HepG2 (cell line): ENCODE measurements around the gene SHC1. TPM values are rescaled to one million over a fixed set of nuclear protein-coding genes. Genes with fewer than 3 reads are reported as not detected.
A peak's percentile ranks its signal among the peaks of the same experiment; 100 is the strongest.

Experiments used
- ATF5 ChIP-seq: sonication (generic); formaldehyde crosslinking; IDR thresholded peaks from 2 replicates; pipeline ENCODE4 v1.4.0; 2020; ENCODE audit warnings: mild to moderate bottlenecking, low read depth, missing genetic modification reagents
- CHD2 ChIP-seq: IDR thresholded peaks from 2 replicates; pipeline ENCODE4 v1.6.1; 2011; ENCODE audit warnings: low read depth, low read length, improper control_type of control experiment
- DNMT3B ChIP-seq: conservative IDR thresholded peaks from 2 replicates; pipeline ENCODE4 v1.6.1; 2016; ENCODE audit warnings: missing biosample characterization, control low read depth
- DZIP1 ChIP-seq: sonication (generic); formaldehyde crosslinking; IDR thresholded peaks from 2 replicates; pipeline ENCODE4 v1.5.0; 2020; ENCODE audit warnings: mild to moderate bottlenecking, missing genetic modification reagents
- HDAC1 ChIP-seq: sonication (generic); formaldehyde crosslinking; IDR thresholded peaks from 2 replicates; pipeline ENCODE4 v1.5.1; 2020; ENCODE audit warnings: mild to moderate bottlenecking, missing genetic modification reagents
- HNRNPK ChIP-seq: fragments of 200-400 bp; formaldehyde crosslinking; IDR thresholded peaks from 2 replicates; pipeline ENCODE4 v1.6.1; 2018; ENCODE audit warnings: low read length, low read depth, moderate library complexity, mild to moderate bottlenecking; ENCODE audit not compliant: poor library complexity, severe bottlenecking
- ISX ChIP-seq: sonication (generic); formaldehyde crosslinking; conservative IDR thresholded peaks from 2 replicates; pipeline ENCODE4 v1.5.0; 2020; ENCODE audit warnings: missing genetic modification reagents
- NAIF1 ChIP-seq: sonication (generic); formaldehyde crosslinking; IDR thresholded peaks from 2 replicates; pipeline ENCODE4 v1.5.0; 2020; ENCODE audit warnings: mild to moderate bottlenecking, missing genetic modification reagents, borderline replicate concordance
- NBN ChIP-seq: fragments of 450-650 bp; conservative IDR thresholded peaks from 2 replicates; pipeline ENCODE4 v1.6.1; 2017
- NFIC ChIP-seq: IDR thresholded peaks from 2 replicates; pipeline ENCODE4 v1.6.1; 2012; ENCODE audit warnings: mild to moderate bottlenecking, low read length, inconsistent platforms
- SMAD9 ChIP-seq: sonication (generic); formaldehyde crosslinking; IDR thresholded peaks from 2 replicates; pipeline ENCODE4 v1.5.1; 2020; ENCODE audit warnings: mild to moderate bottlenecking, missing genetic modification reagents
- TGIF2 ChIP-seq: IDR thresholded peaks from 2 replicates; pipeline ENCODE4 v1.6.1; 2016; ENCODE audit warnings: control low read depth, missing compliant biosample characterization
- TRIM22 ChIP-seq: fragments of 450-650 bp; IDR thresholded peaks from 2 replicates; pipeline ENCODE4 v1.6.1; 2017
- XBP1 ChIP-seq: sonication (generic); formaldehyde crosslinking; IDR thresholded peaks from 2 replicates; pipeline ENCODE4 v1.5.0; 2020; ENCODE audit warnings: missing genetic modification reagents
- ZNF274 ChIP-seq: sonication (generic); formaldehyde crosslinking; IDR thresholded peaks from 2 replicates; pipeline ENCODE4 v1.5.1; 2020; ENCODE audit warnings: mild to moderate bottlenecking, missing genetic modification reagents
- ZNF446 ChIP-seq: sonication (generic); formaldehyde crosslinking; IDR thresholded peaks from 2 replicates; pipeline ENCODE4 v1.5.0; 2020; ENCODE audit warnings: mild to moderate bottlenecking, missing genetic modification reagents
- ZNF839 ChIP-seq: sonication (generic); formaldehyde crosslinking; IDR thresholded peaks from 2 replicates; pipeline ENCODE4 v1.4.0; 2020; ENCODE audit warnings: missing genetic modification reagents, mild to moderate bottlenecking, borderline replicate concordance
- polyA plus RNA-seq, 8 experiments: library from polyadenylated mRNA; depleted of rRNA in 3 of 8; stranded (reverse) in 7 of 8; unstranded in 1 of 8; fragments of >200 nt; fragmentation: Illumina TruSeq in 4 of 8; extraction: Trizol in 4 of 8; gene quantifications; 2 replicates each; pipeline versions ENCODE4 v1.2.1 to v1.2.3, GENCODE V29; 2011 to 2016; ENCODE audit warnings: low read depth in 4 of 8, missing spikeins in 1 of 8, mixed read lengths in 1 of 8; ENCODE audit not compliant: insufficient read depth in 1 of 8
- total RNA-seq, 5 experiments: library from RNA; depleted of rRNA; stranded (reverse); fragments of >200 nt; fragmentation: Illumina TruSeq; extraction: Trizol; gene quantifications; 2 replicates each; pipeline ENCODE4 v1.2.3, GENCODE V29; 2016; ENCODE audit warnings: low read depth in 1 of 5
- TF ChIP-seq, protein P1 (sequence below): sonication (generic); formaldehyde crosslinking; conservative IDR thresholded peaks from 2 replicates; pipeline ENCODE4 v1.4.0; 2020; ENCODE audit warnings: missing genetic modification reagents
- TF ChIP-seq, protein P2 (sequence below): sonication (generic); formaldehyde crosslinking; IDR thresholded peaks from 2 replicates; pipeline ENCODE4 v1.4.0; 2020; ENCODE audit warnings: missing genetic modification reagents
- TF ChIP-seq, protein P3 (sequence below): sonication (generic); formaldehyde crosslinking; IDR thresholded peaks from 2 replicates; pipeline ENCODE4 v1.5.0; 2020; ENCODE audit warnings: mild to moderate bottlenecking, missing genetic modification reagents, borderline replicate concordance

The SHC1 gene
- total and polyA plus RNA-seq, 2 of the 13 experiments (the other 11 are each of a cell fraction or from before 2014, with no cell fraction given), result 52.0 to 137 TPM

DNA sequence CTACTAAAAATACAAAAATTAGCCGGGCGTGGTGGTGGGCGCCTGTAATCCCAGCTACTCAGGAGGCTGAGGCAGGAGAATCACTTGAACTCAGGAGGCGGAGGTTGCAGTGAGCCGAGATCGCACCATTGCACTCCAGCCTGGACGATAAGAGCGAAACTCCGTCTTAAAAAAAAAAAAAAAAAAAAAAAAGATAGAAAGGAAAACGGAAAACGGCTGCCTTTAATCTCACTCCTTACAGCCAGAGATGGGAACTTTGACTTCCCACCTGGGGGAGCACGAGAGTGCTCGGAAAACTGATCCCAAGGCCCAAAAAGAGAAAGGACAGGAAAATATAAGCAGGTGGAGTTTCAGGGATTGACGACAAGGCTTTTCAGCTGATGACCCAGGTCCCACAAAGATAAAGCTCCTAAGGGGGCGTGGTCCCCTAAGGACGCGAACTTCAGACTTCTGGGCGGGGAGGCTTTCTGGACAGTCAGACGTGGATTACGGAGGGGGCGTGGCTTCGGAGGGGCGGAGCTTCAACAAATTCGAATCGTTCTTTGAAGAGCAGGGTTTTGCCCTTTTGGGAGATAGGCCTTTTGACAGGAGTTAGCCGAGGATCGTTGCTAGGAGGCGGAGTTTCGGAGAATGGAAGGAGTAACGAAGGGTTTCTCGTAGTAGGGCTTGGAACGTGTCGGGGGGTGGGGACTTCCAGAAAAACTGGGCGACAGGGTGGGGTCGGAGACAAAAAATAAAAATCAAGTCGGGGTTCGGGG lies 3.0 kb upstream of the SHC1 start (continued):
- TF ChIP-seq DNMT3B (CRISPR knock-in tag), result no peak
- TF ChIP-seq TGIF2 (CRISPR knock-in tag), result peak; percentile 82
- no peak for TF ChIP-seq CHD2
- TF ChIP-seq, protein P1, sequence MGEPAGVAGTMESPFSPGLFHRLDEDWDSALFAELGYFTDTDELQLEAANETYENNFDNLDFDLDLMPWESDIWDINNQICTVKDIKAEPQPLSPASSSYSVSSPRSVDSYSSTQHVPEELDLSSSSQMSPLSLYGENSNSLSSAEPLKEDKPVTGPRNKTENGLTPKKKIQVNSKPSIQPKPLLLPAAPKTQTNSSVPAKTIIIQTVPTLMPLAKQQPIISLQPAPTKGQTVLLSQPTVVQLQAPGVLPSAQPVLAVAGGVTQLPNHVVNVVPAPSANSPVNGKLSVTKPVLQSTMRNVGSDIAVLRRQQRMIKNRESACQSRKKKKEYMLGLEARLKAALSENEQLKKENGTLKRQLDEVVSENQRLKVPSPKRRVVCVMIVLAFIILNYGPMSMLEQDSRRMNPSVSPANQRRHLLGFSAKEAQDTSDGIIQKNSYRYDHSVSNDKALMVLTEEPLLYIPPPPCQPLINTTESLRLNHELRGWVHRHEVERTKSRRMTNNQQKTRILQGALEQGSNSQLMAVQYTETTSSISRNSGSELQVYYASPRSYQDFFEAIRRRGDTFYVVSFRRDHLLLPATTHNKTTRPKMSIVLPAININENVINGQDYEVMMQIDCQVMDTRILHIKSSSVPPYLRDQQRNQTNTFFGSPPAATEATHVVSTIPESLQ, result no peak
- no peak for TF ChIP-seq ZNF839 (CRISPR knock-in tag)
- TF ChIP-seq NFIC, result peak; percentile 25; the same call in 1 of the 2 replicates
- TF ChIP-seq, protein P2, sequence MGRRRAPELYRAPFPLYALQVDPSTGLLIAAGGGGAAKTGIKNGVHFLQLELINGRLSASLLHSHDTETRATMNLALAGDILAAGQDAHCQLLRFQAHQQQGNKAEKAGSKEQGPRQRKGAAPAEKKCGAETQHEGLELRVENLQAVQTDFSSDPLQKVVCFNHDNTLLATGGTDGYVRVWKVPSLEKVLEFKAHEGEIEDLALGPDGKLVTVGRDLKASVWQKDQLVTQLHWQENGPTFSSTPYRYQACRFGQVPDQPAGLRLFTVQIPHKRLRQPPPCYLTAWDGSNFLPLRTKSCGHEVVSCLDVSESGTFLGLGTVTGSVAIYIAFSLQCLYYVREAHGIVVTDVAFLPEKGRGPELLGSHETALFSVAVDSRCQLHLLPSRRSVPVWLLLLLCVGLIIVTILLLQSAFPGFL (CRISPR knock-in tag), result no peak
- TF ChIP-seq, protein P3, sequence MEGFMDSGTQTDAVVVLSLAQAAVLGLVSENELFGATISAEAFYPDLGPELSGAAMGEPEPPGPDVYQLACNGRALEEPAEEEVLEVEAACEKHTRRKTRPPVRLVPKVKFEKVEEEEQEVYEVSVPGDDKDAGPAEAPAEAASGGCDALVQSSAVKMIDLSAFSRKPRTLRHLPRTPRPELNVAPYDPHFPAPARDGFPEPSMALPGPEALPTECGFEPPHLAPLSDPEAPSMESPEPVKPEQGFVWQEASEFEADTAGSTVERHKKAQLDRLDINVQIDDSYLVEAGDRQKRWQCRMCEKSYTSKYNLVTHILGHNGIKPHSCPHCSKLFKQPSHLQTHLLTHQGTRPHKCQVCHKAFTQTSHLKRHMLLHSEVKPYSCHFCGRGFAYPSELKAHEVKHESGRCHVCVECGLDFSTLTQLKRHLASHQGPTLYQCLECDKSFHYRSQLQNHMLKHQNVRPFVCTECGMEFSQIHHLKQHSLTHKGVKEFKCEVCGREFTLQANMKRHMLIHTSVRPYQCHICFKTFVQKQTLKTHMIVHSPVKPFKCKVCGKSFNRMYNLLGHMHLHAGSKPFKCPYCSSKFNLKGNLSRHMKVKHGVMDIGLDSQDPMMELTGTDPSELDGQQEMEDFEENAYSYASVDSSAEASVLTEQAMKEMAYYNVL (CRISPR knock-in tag), result no peak
- TF ChIP-seq ISX, result no peak
- peak; percentile 39 for TF ChIP-seq HDAC1 (CRISPR knock-in tag)
- TF ChIP-seq ZNF446 (CRISPR knock-in tag), result peak; percentile 80; the same call in 1 of the 2 replicates
- TF ChIP-seq ZNF274, result no peak
- no peak for TF ChIP-seq SMAD9 (CRISPR knock-in tag)
- TF ChIP-seq TRIM22, result no peak
- no peak; the same call in 1 of the 2 replicates for TF ChIP-seq NAIF1 (CRISPR knock-in tag)
- no peak for TF ChIP-seq ATF5 (CRISPR knock-in tag)
- no peak for TF ChIP-seq XBP1 (CRISPR knock-in tag)
- no peak for TF ChIP-seq HNRNPK
- no peak for TF ChIP-seq DZIP1 (CRISPR knock-in tag)
- TF ChIP-seq NBN, result no peak
